CD4-positive, alpha-beta T cell treated with Interleukin-6 at 100 ng/mL for 8 hours (primary cell): ENCODE measurements around the gene ATP2B2.
A peak's percentile ranks its signal among the peaks of the same experiment; 100 is the strongest.

Experiments
- DNase-seq: peaks from one replicate; pipeline ENCODE4 v3.0.0-alpha.2; 2020; ENCODE audit warnings: mixed read lengths, low spot score

The ATP2B2 gene

GRCh38 chr3:10400050-10400748 is 105.2 kb downstream of the ATP2B2 start:
- DNase-seq, result no peak

- DNase-seq, result no peak
Measured at GRCh38 chr3:10399634-10400033, 105.8 kb downstream of the ATP2B2 start.

- DNase-seq, result no peak
Measured at GRCh38 chr3:10398341-10398740, 107.0 kb downstream of the ATP2B2 start.

- DNase-seq, result no peak
Measured at GRCh38 chr3:10397879-10398278, 107.5 kb downstream of the ATP2B2 start.

GRCh38 chr3:10396931-10397330 is 108.5 kb downstream of the ATP2B2 start:
- no peak for DNase-seq

- DNase-seq, result no peak
Measured at GRCh38 chr3:10396083-10396482, 109.3 kb downstream of the ATP2B2 start.

- DNase-seq, result peak; percentile 64
Measured at GRCh38 chr3:10395671-10396070, 109.7 kb downstream of the ATP2B2 start.

- no peak for DNase-seq
Measured at GRCh38 chr3:10395196-10395595, 110.2 kb downstream of the ATP2B2 start.

- DNase-seq, result no peak
Measured at GRCh38 chr3:10394491-10395025, 110.8 kb downstream of the ATP2B2 start.

- DNase-seq, result no peak
Measured at GRCh38 chr3:10393514-10393913, 111.9 kb downstream of the ATP2B2 start.

GRCh38 chr3:10392906-10393461 is 112.4 kb downstream of the ATP2B2 start:
- DNase-seq, result no peak

- DNase-seq, result no peak
Measured at GRCh38 chr3:10392244-10392643, 113.1 kb downstream of the ATP2B2 start.

- peak; percentile 12 for DNase-seq
Measured at GRCh38 chr3:10391391-10391790, 114.0 kb downstream of the ATP2B2 start.

- no peak for DNase-seq
Measured at GRCh38 chr3:10390641-10391373, 114.6 kb downstream of the ATP2B2 start.

GRCh38 chr3:10389995-10390394 is 115.4 kb downstream of the ATP2B2 start:
- DNase-seq, result no peak

- no peak for DNase-seq
Measured at GRCh38 chr3:10389339-10389738, 116.0 kb downstream of the ATP2B2 start.

GRCh38 chr3:10387881-10388609 is 117.3 kb downstream of the ATP2B2 start:
- no peak for DNase-seq

GRCh38 chr3:10386121-10386520 is 119.3 kb downstream of the ATP2B2 start:
- DNase-seq, result no peak

GRCh38 chr3:10384541-10385360 is 120.6 kb downstream of the ATP2B2 start:
- no peak for DNase-seq

- no peak for DNase-seq
Measured at GRCh38 chr3:10383850-10384248, 121.5 kb downstream of the ATP2B2 start.
